GM06990 (cell line): ENCODE data around the gene PAPPA.

Experiments used
- DNase-seq: peaks from one replicate; pipeline ENCODE4 v3.0.0-alpha.2; 2011; ENCODE audit not compliant: insufficient read length; ENCODE audit errors: extremely low read depth
- H3K27me3 ChIP-seq: replicated peaks from 2 replicates; pipeline ENCODE4 v1.6.0; 2011; ENCODE audit warnings: low read length; ENCODE audit not compliant: control insufficient read depth, insufficient read depth
- H3K36me3 ChIP-seq: 2 replicates; pipeline ENCODE4 v1.5.1; 2011; ENCODE audit warnings: low read length; ENCODE audit not compliant: control insufficient read depth, insufficient read depth
- H3K4me3 ChIP-seq: replicated peaks from 2 replicates; pipeline ENCODE4 v1.5.1; 2011; ENCODE audit warnings: low read depth, mild to moderate bottlenecking, control low read depth, low read length
- TF ChIP-seq, protein P1 (sequence below): IDR thresholded peaks from 2 replicates; pipeline ENCODE4 v1.5.1; 2011; ENCODE audit warnings: low read length, control low read depth, mild to moderate bottlenecking, inconsistent platforms; ENCODE audit not compliant: insufficient read depth, poor library complexity, severe bottlenecking

The PAPPA gene

DNA sequence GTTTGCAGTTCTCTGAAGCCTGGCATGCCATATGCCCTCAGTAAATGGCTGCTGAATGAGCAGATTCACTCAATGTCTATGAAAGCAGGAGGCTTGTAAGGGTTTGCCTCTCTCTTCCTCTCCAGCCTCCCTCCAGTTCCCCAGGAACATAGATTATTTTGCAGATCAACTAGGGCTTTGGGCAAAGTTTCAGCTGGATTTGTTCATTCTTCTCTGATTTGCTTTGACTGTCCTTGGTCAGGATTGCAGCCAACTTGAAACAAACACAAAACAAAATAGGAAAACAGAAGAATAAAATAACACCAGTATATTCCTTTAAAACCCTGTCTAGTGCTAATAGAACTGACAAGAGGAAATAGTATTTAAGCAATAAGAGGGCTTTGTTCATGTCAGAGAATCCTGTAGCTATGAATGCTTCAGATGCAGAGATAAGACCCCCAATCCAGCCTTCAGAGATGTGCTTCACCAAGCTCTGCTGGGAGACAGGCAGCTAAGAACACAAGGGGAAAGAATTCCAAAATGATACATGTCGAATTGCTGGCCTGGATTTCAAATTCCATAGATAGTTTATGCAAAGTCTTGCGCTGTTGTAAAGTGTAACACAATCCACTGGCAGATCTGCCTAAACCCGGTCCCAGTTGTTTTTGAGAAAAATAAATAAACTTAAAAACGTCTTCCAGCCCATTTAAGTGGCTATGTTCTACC lies 174.3 kb downstream of the PAPPA start:
- no peak for DNase-seq
- Histone ChIP-seq H3K36me3 (no peaks in the 10 kb centered on the region), H3K27me3 (no peaks in the 10 kb centered on the region; the same call in 1 of the 2 replicates), H3K4me3 (no peak overlapping the region)
- TF ChIP-seq, protein P1, sequence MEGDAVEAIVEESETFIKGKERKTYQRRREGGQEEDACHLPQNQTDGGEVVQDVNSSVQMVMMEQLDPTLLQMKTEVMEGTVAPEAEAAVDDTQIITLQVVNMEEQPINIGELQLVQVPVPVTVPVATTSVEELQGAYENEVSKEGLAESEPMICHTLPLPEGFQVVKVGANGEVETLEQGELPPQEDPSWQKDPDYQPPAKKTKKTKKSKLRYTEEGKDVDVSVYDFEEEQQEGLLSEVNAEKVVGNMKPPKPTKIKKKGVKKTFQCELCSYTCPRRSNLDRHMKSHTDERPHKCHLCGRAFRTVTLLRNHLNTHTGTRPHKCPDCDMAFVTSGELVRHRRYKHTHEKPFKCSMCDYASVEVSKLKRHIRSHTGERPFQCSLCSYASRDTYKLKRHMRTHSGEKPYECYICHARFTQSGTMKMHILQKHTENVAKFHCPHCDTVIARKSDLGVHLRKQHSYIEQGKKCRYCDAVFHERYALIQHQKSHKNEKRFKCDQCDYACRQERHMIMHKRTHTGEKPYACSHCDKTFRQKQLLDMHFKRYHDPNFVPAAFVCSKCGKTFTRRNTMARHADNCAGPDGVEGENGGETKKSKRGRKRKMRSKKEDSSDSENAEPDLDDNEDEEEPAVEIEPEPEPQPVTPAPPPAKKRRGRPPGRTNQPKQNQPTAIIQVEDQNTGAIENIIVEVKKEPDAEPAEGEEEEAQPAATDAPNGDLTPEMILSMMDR: no peak

DNA sequence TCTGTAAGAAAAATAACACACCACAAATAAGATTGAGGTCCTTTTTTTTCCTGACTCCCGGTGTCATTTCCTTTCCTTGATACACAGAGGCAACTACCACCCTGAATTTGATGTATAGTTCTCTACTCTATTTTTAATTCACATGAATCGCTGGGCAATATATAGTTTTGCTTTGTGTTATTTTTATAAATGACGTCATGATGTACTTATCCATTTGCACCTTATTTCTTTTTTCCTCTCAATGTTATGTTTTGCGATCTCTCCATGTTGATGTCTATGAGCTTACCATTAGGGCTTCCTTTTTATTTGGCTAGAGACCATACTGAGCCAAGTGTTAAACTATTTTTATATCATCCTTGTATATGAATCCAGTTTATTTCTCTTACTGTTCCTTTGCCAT lies 175.9 kb downstream of the PAPPA start:
- Histone ChIP-seq H3K36me3 (no peaks in the 10 kb centered on the region), H3K4me3 (no peak overlapping the region), H3K27me3 (no peaks in the 10 kb centered on the region; the same call in 1 of the 2 replicates)
- TF ChIP-seq, protein P1: no peak
- no peak for DNase-seq

DNA sequence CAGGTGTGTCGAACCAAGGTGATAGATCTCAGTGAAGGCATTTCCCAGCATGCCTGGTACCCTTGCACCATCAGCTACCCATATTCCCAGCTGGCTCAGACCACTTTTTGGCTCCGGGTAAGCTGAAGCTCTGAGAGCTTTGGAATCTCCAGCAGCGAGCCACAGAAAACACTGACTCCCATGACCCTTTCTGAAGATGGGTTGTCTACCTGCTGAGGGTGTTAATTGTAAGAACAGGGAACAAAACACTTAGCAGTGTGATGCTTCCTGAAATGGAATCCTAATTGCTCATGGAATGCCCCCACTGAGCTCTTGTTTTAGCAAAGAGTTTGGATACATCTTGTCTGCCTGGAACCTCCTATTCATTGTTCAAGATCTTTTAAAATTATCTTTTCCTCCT lies 177.7 kb downstream of the PAPPA start:
- DNase-seq: no peak
- Histone ChIP-seq H3K36me3 (no peaks in the 10 kb centered on the region), H3K4me3 (no peak overlapping the region), H3K27me3 (no peaks in the 10 kb centered on the region; the same call in 1 of the 2 replicates)
- TF ChIP-seq, protein P1: no peak

DNA sequence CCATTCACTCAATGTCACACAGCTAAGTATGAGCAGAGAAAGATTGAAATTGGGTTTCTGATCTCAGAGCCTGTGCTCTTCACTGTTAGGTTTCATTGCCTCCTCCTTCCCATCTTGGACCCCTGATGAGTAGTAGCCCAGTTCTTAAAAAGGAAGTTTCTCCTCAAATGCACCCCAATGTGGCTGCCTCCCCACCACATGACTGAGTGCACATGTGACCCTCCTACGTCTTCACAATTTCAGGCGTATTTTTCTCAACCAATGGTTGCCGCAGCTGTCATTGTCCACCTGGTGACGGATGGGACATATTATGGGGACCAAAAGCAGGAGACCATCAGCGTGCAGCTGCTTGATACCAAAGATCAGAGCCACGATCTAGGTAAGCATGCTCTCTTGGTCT lies 178.5 kb downstream of the PAPPA start:
- TF ChIP-seq, protein P1: no peak
- H3K27me3 ChIP-seq: no peaks in the 10 kb centered on the region; the same call in 1 of the 2 replicates
- no peak for DNase-seq
- no peak overlapping the region for H3K4me3 ChIP-seq
- no peaks in the 10 kb centered on the region for H3K36me3 ChIP-seq

DNA sequence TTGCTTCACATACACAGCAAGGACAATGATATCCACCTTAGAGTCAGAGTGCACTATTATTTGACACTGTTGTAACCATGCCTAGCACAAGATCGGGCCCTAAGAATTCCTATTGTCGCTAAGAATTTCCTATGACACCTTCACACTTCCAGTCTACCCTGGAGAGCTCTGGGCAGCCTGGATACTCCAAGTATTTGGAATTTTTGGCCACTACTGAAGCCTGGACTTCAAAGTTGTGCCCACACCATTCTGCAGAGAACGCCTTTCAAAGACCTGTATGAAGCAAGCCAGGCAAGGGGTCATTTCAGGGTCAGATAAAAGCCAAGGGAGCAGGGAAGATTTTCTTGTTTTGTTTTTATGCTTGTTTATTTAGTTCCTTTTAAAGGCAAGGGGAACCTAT lies 179.7 kb downstream of the PAPPA start:
- TF ChIP-seq, protein P1: no peak
- Histone ChIP-seq H3K4me3 (no peak overlapping the region), H3K27me3 (no peaks in the 10 kb centered on the region; the same call in 1 of the 2 replicates), H3K36me3 (no peaks in the 10 kb centered on the region)
- no peak for DNase-seq

DNA sequence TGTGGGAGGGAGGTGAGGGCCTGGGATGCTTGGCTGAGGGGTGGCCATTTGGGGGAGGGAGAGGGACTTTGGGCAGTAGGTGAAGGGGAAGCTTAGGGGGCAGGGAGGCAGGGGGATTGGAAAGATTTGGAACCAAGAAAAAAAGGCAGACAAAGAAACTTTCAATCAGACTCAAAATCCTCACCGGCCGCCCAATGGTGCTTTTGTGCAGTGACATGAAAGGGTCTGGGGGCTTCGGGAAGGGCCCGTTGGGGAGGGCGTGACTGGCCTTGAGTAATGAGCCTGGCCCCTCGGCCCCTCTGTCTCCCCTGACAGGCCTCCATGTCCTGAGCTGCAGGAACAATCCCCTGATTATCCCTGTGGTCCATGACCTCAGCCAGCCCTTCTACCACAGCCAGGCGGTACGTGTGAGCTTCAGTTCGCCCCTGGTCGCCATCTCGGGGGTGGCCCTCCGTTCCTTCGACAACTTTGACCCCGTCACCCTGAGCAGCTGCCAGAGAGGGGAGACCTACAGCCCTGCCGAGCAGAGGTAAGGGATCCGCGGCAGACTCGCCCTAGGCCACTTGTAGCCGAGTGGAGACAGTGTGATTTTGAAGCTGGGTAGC lies 181.1 kb downstream of the PAPPA start:
- H3K36me3 ChIP-seq: no peaks in the 10 kb centered on the region
- no peaks in the 10 kb centered on the region; the same call in none of the 2 replicates for H3K27me3 ChIP-seq
- H3K4me3 ChIP-seq: no peak overlapping the region
- DNase-seq: no peak
- TF ChIP-seq, protein P1: no peak
